Fibroblast of skin of right biceps (primary cell): ENCODE data around the gene TMEM121B.
A peak's percentile ranks its signal among the peaks of the same experiment; 100 is the strongest.

Experiments
- DNase-seq: peaks from one replicate; pipeline ENCODE4 v3.0.0-alpha.2; 2013

TMEM121B gene

DNA sequence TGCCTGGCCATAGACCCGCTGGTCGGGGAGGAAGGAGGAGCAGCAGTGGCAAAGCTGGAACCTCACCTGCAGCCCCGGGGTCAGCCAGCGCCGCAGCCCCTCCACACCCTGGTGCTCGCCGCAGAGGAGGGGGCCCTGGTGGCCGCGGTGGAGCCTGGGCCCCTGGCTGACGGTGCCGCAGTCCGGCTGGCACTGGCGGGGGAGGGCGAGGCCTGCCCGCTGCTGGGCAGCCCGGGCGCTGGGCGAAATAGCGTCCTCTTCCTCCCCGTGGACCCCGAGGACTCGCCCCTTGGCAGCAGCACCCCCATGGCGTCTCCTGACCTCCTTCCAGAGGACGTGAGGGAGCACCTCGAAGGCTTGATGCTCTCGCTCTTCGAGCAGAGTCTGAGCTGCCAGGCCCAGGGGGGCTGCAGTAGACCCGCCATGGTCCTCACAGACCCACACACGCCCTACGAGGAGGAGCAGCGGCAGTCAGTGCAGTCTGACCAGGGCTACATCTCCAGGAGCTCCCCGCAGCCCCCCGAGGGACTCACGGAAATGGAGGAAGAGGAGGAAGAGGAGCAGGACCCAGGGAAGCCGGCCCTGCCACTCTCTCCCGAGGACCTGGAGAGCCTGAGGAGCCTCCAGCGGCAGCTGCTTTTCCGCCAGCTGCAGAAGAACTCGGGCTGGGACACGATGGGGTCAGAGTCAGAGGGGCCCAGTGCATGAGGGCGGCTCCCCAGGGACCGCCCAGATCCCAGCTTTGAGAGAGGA, 11.9 kb downstream of the TMEM121B start:
- DNase-seq = no peak

DNA sequence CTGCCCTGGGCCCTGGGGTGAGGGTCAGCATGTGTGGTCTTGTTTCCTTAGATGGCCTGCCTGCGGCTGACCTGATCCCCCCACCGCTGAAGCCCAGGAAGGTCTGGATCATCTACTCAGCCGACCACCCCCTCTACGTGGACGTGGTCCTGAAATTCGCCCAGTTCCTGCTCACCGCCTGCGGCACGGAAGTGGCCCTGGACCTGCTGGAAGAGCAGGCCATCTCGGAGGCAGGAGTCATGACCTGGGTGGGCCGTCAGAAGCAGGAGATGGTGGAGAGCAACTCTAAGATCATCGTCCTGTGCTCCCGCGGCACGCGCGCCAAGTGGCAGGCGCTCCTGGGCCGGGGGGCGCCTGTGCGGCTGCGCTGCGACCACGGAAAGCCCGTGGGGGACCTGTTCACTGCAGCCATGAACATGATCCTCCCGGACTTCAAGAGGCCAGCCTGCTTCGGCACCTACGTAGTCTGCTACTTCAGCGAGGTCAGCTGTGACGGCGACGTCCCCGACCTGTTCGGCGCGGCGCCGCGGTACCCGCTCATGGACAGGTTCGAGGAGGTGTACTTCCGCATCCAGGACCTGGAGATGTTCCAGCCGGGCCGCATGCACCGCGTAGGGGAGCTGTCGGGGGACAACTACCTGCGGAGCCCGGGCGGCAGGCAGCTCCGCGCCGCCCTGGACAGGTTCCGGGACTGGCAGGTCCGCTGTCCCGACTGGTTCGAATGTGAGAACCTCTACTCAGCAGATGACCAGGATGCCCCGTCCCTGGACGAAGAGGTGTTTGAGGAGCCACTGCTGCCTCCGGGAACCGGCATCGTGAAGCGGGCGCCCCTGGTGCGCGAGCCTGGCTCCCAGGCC, 12.7 kb downstream of the TMEM121B start:
- DNase-seq = no peak

DNA sequence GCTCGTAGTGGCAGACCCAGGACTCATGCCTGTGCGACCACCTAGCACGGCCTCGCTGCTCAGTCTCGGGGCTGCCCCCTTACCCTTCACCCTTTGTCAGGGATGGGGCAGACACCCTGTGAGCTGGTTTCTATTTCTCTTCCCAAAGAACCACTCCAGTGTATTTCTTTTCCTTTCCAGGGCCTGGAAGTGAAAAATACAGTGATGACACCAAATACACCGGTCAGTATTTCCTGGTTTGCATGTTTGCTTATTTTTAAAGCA, 13.7 kb downstream of the TMEM121B start:
- no peak for DNase-seq

GRCh38 chr22:17106785-17107546, 14.2 kb downstream of the TMEM121B start:
- DNase-seq = no peak

GRCh38 chr22:17106161-17106784, 14.9 kb downstream of the TMEM121B start:
- no peak for DNase-seq

- no peak for DNase-seq
Measured at GRCh38 chr22:17105143-17106129, 15.7 kb downstream of the TMEM121B start.

GRCh38 chr22:17104336-17104935, 16.7 kb downstream of the TMEM121B start:
- DNase-seq = no peak

- DNase-seq = no peak
Measured at GRCh38 chr22:17103351-17103750, 17.8 kb downstream of the TMEM121B start.

GRCh38 chr22:17102297-17102667, 18.9 kb downstream of the TMEM121B start:
- no peak for DNase-seq

- no peak for DNase-seq
Measured at GRCh38 chr22:17101475-17102296, 19.5 kb downstream of the TMEM121B start.

DNA sequence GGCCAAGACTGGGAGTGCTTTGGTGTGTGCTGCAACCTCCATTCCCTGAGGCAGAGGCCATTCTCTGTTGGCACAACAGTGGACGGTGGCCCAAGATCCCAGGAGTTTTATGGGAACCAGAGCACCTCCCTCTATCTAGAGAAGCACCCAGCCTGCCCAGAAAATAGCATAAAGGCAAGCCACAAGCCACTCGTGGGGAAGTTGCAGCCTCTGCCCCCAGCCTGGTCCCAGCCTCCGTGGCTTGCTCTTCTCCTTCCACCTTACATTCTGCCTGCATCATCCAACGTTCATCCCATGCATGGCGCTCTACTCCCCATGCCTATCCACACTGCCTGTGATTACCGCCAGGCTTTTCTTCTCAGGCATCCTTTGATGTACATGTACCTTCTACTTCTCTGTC, 20.5 kb downstream of the TMEM121B start:
- no peak for DNase-seq

- DNase-seq = no peak
Measured at GRCh38 chr22:17098379-17098819, 22.8 kb downstream of the TMEM121B start.

GRCh38 chr22:17097701-17098100, 23.5 kb downstream of the TMEM121B start:
- DNase-seq = no peak

DNA sequence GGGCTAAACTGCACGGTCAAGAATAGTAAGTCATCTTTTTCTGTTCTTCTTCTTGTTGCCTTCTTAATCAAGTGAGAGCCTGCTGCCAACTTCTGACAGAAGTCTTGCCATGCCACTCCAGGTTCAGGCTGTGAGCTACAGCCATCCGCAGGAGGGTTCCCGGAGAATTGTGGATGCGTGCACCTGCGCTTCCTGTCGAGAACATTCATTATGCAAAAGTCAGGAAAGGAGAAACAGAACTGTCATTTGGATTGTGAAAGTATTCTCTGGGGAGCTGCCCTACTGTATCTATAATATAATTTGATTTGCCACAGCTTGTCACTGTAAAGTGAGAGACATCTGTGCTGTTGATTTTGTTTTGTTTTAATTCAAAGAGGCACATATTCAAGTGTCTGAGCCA, 24.1 kb downstream of the TMEM121B start:
- no peak for DNase-seq

DNA sequence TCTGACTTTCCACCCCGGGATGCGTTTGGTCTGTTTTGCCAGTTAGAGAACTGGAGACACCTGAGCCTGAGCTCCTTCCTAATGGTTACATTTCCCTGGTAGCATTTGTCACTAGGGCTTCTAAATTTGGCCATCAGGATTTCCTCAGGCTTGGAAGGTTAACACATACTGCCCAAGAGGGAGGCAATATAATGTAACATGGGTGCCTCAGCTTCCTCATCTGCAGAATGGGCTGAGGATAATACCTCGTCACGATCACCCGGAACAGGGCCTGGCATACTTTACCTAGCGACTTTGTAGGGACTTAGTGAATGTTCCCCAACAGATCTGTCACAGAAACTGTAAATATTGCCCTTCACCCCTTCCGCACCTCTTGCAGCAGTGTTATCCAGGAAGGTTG, 25.1 kb downstream of the TMEM121B start:
- no peak for DNase-seq

- no peak for DNase-seq
Measured at GRCh38 chr22:17095538-17095937, 25.6 kb downstream of the TMEM121B start.

DNA sequence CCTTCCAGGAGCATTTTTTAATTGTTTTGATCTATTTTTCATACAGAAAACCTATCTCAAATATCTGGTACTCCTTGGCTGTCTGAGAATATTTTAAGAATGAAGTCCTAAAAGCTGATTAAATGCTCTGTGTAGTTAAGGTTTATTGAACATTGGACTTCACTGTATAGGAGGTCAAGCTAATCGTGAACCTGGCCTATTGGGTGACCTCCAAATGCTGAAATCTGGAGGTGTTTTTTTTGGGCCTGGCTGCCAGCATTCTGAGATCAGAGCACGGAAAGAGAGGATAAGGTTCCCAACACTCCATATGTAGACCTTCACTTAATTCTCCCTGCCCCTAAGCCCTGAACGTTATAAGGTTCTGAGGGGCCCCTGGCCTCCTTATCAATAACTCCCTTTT, 28.1 kb downstream of the TMEM121B start:
- DNase-seq = no peak

DNA sequence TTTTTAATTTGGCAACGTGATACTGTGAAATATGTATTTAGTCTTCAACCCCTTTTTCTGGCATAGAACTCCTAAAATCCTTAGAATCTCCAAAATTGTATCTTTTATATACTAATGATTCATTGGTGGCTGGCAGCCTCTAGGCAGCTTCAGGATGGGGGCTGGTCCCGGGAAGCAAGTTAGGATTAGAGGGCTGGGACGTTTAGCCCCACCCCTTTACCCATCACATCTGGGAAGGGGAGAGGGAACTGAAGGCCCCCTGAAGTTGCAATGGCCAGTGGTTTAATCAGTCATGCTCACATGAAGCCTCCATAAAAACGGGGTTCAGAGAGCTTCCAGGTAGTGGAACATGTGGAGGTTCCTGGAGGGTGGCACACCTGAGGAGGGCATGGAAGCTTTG, 29.3 kb downstream of the TMEM121B start:
- DNase-seq = no peak

- no peak for DNase-seq
Measured at GRCh38 chr22:17090550-17090949, 30.6 kb downstream of the TMEM121B start.

GRCh38 chr22:17087498-17088131, 33.5 kb downstream of the TMEM121B start:
- DNase-seq = peak; percentile 84
